Omental fat pad (tissue), 4 donors: ENCODE data around the gene ESYT1. TPM values are rescaled to one million over a fixed set of nuclear protein-coding genes. Genes with fewer than 3 reads are reported as not detected.

Source experiments
- ATAC-seq: fragments of 150-250 bp; one replicate; pipeline ENCODE4 v1.9.1; 2016; ENCODE audit warnings: mild to moderate bottlenecking, moderate library complexity; ENCODE audit not compliant: low FRiP score
- DNase-seq: peaks from one replicate; pipeline ENCODE4 v3.0.0-alpha.2; 2019; ENCODE audit warnings: low spot score
- total RNA-seq, 4 donors: library from RNA; depleted of rRNA; stranded (reverse); fragments of >200 nt; gene quantifications; one replicate each; pipeline ENCODE4 v1.1.0, GENCODE V29; 2016
- TF ChIP-seq, protein P1 (sequence below), 3 donors: fragments of 450-650 bp; IDR thresholded peaks; one replicate each; pipeline ENCODE4 v1.5.1; 2016 to 2017; ENCODE audit warnings: antibody characterized with exemption in 3 of 3, mild to moderate bottlenecking in 3 of 3, moderate library complexity in 2 of 3

Gene ESYT1
- total RNA-seq, 4 donors from 2014 or later: 129 to 447 (median 345) TPM

DNA sequence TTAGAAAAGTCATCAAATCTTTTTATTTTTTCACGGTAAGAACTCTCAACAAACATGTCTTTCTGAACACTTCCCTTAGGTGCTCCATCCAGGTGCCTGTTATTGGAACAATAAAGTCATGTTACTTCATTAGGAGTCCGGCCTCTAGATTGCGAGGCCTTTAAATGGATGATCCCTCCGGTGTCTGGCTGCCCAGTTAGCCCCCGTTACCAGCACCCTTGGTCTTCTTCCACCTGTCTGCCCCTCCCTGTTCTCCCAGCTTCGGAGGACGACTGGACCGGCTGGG lies 24.3 kb upstream of the ESYT1 start:
- ATAC-seq (no peak), DNase-seq (no peak)
- TF ChIP-seq, protein P1, sequence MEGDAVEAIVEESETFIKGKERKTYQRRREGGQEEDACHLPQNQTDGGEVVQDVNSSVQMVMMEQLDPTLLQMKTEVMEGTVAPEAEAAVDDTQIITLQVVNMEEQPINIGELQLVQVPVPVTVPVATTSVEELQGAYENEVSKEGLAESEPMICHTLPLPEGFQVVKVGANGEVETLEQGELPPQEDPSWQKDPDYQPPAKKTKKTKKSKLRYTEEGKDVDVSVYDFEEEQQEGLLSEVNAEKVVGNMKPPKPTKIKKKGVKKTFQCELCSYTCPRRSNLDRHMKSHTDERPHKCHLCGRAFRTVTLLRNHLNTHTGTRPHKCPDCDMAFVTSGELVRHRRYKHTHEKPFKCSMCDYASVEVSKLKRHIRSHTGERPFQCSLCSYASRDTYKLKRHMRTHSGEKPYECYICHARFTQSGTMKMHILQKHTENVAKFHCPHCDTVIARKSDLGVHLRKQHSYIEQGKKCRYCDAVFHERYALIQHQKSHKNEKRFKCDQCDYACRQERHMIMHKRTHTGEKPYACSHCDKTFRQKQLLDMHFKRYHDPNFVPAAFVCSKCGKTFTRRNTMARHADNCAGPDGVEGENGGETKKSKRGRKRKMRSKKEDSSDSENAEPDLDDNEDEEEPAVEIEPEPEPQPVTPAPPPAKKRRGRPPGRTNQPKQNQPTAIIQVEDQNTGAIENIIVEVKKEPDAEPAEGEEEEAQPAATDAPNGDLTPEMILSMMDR (IDR thresholded peaks at IDR 0.05): no peak

DNA sequence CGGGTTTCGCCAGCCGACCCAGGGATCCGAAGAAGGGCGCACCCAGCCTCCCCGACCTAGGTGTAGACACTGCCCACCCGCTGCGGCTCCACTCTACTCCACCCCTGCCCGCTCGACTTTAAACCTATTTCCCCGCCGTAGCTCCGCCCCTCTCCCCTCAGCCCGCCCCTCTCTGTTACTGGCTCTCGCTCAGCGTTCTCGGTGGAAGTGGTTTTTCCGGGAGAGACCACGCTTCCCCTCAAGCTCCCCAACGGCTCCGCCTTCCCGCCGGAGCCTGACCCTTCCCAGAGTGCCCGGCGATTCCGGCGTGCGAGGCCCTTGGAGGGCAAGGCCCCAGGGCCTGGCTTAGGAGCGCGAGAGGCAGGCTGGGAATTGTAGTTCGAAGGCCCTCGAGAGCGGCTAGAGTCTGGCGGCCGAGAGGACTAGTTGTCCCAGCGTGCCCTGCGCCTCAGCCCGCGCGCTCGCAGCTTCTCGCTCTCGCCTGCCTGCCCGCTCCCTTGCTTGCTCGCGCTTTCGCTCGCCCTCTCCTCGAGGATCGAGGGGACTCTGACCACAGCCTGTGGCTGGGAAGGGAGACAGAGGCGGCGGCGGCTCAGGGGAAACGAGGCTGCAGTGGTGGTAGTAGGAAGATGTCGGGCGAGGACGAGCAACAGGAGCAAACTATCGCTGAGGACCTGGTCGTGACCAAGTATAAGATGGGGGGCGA lies 23.8 kb upstream of the ESYT1 start, which contains the start of gene PA2G4:
Gene PA2G4, plus strand, starts transcription at position 451 of the 706 bp plus-strand sequence. Its CDS starts 179 bp downstream, at position 630.
- DNase-seq: peak; percentile 85
- TF ChIP-seq, protein P1 (IDR thresholded peaks at IDR 0.05): no peak
- ATAC-seq: peak; percentile 98

GRCh38 chr12:56104815-56105608 lies 23.1 kb upstream of the ESYT1 start:
- ATAC-seq (peak; percentile 15), DNase-seq (no peak)
- TF ChIP-seq, protein P1 (IDR thresholded peaks at IDR 0.05): no peak

DNA sequence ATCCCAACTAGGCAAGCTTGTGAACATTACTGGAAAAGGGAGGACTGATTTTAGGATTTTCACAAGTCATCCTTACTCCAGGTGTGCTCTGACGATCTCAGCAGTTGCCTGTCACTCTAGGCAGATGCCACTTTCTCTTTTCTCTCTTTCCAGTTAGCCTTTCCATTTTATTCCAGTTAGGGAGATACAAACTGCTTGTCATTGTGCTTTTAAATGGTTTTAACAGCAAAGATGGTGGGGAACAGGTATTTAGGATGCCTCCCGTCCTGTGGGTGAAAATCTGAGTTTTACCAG lies 22.5 kb upstream of the ESYT1 start:
- ATAC-seq: no peak
- TF ChIP-seq, protein P1 (IDR thresholded peaks at IDR 0.05): no peak
- DNase-seq: no peak

DNA sequence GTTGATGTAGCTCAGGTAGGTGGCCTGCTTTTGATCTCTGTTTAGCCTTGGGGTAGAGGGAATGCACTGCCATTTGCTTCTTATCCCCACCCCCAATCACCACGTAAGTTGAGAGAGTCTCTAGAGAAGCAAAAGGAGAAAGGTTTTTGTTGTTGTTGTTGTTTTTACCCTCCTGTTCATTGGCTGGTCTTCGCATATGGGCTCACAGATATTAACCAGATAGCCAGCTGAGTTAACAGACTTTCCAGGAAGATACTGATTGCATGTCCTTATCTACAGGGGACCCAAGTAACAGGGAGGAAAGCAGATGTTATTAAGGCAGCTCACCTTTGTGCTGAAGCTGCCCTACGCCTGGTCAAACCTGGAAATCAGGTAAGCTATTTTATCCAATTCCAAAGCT lies 20.8 kb upstream of the ESYT1 start:
- ATAC-seq: no peak
- TF ChIP-seq, protein P1 (IDR thresholded peaks at IDR 0.05): no peak
- DNase-seq: no peak

DNA sequence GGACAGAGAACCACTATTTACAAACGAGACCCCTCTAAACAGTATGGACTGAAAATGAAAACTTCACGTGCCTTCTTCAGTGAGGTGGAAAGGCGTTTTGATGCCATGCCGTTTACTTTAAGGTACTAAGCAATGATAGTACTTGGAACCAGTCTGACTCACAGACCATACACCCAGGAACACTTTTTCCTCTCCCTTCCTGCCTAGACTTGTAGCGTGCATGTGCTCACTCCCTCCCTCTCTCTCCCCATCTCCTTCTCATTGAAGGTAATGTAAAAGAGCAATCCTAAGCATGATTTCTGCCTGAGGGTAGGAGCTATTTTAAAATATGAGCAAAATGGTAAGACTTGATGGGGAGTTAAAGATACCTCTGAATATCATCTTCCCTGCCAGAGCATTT lies 17.5 kb upstream of the ESYT1 start:
- ATAC-seq: no peak
- DNase-seq: no peak
- TF ChIP-seq, protein P1 (IDR thresholded peaks at IDR 0.05): no peak

DNA sequence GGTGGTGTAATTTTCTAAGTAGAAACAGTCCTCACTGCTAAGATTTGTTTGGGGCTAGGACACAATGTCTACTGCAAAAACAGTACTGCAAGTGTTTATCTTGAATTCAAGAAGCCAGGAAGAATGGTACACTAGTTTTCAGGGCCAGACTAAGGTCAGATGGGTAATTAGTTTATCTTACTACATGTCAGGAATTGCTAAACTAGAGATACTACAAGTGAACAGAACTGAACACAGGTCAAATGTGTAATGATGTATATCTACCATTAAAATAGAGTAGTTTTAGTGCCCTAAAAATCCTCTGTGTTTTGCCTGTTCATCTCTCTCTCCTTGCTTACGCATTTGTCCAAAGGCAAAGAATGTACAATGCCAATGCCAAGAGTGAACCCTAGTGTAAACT lies 14.0 kb upstream of the ESYT1 start:
- ATAC-seq (no peak), DNase-seq (no peak)
- TF ChIP-seq, protein P1 (IDR thresholded peaks at IDR 0.05): no peak
